A673 (cell line): Measurements from ENCODE around the gene LCP2.

Experiments
- CTCF ChIP-seq: fragments of 300-800, 200-600 bp; sonication (generic); conservative IDR thresholded peaks from 2 replicates; pipeline ENCODE4 v1.5.1; 2017; ENCODE audit warnings: low read depth, mild to moderate bottlenecking, antibody characterized with exemption, low read length, moderate library complexity, mixed read lengths
- EZH2 ChIP-seq: fragments of 200-600 bp; sonication (generic); IDR thresholded peaks from 2 replicates; pipeline ENCODE4 v1.6.1; 2017; ENCODE audit warnings: borderline replicate concordance, low read depth, mild to moderate bottlenecking, mixed read lengths, antibody characterized with exemption, low read length; ENCODE audit not compliant: poor library complexity, severe bottlenecking

- TF ChIP-seq EZH2 (no peak), CTCF (no peak)
Measured at GRCh38 chr5:170312666-170313065, 15.1 kb upstream of the LCP2 start.
